Esophagus squamous epithelium (tissue), 5 donors: ENCODE measurements around the gene SHC1. TPM values are rescaled to one million over a fixed set of nuclear protein-coding genes. Genes with fewer than 3 reads are reported as not detected.

Source experiments
- DNase-seq: peaks from one replicate; lab custom pipeline; 2025; lab: John Stamatoyannopoulos, UW
- H3K27ac ChIP-seq, 4 donors: fragments of 200-600 bp; sonication (generic); one replicate each; pipeline ENCODE4 v1.5.1; 2016 to 2019; ENCODE audit warnings: mild to moderate bottlenecking in 1 of 4
- H3K27me3 ChIP-seq, 4 donors: fragments of 200-600 bp; sonication (generic); 1 replicate in 3 of 4; 2 replicates in 1 of 4; pipeline versions ENCODE4 v1.5.1 to v1.6.0; 2017 to 2021; ENCODE audit warnings: antibody characterized with exemption in 1 of 4
- H3K36me3 ChIP-seq, 3 donors: fragments of 200-600 bp; sonication (generic); one replicate each; pipeline ENCODE4 v1.5.1; 2016 to 2019
- H3K4me1 ChIP-seq, 3 donors: fragments of 200-600 bp; sonication (generic); one replicate each; pipeline ENCODE4 v1.5.1; 2017 to 2019
- H3K4me3 ChIP-seq, 4 donors: fragments of 200-600 bp; sonication (generic); 1 replicate in 3 of 4; 2 replicates in 1 of 4; pipeline ENCODE4 v1.5.1; 2016 to 2019; ENCODE audit warnings: mild to moderate bottlenecking in 2 of 4, moderate library complexity in 1 of 4
- H3K9me3 ChIP-seq, 3 donors: fragments of 200-600 bp; sonication (generic); one replicate each; pipeline ENCODE4 v1.5.1; 2016 to 2019
- CTCF ChIP-seq, 6 experiments: fragments of 450-650 bp in 4 of 6; fragments of 200-600 bp in 2 of 6; sonication (generic) in 2 of 6; IDR thresholded peaks; one replicate each; pipeline ENCODE4 v1.5.1; 2016 to 2019; ENCODE audit warnings: antibody characterized with exemption in 6 of 6, mild to moderate bottlenecking in 4 of 6, moderate library complexity in 4 of 6
- POLR2A ChIP-seq, 4 donors: fragments of 450-650 bp; IDR thresholded peaks; one replicate each; pipeline ENCODE4 v1.6.1; 2017; ENCODE audit warnings: antibody characterized with exemption in 4 of 4, mild to moderate bottlenecking in 4 of 4, moderate library complexity in 3 of 4
- WGBS, 2 donors: methylation state at CpG; one replicate each; pipeline ENCODE4 v1.1.5; 2018; 5-methylcytosine and 5-hydroxymethylcytosine counted together
- intact Hi-C: fragments of 100-400 bp; cut with DNase I; formaldehyde crosslinking; loops from one replicate; pipeline ENCODE4 v1.15.0; 2022
- total RNA-seq, 4 donors: library from RNA; depleted of rRNA; stranded (reverse); fragments of >200 nt; gene quantifications; one replicate each; pipeline ENCODE4 v1.1.0, GENCODE V29; 2016
- donor health status: DM: yes; HTN: yes; CAD: no.

Gene SHC1
- total RNA-seq, 4 donors from 2014 or later, result 37.6 to 80.9 (median 65.8) TPM

- intact Hi-C loops, result no loop called here
- Histone ChIP-seq H3K4me1 (peaks cover 60 to 78% (median 64%) of the 10 kb centered on the region in 3 donors), H3K36me3 (peaks cover 0 to 23% (median 6%) of the 10 kb centered on the region in 3 donors), H3K4me3 (no peak overlapping the region), H3K27me3 (no peaks in the 10 kb centered on the region), H3K9me3 (no peaks in the 10 kb centered on the region), H3K27ac (peak overlapping the region; percentile 56 to 98 (median 89))
- DNase-seq, result no peak
- TF ChIP-seq POLR2A (IDR thresholded peaks at IDR 0.05), result no peak
- TF ChIP-seq CTCF (IDR thresholded peaks at IDR 0.05), result no peak
- WGBS, 2 donors, result 44 to 74% methylated on average over 2 to 4 of the region's 5 CpGs
These were observed 29.1 kb downstream of the SHC1 start for GRCh38 chr1:154941333-154942013.

DNA sequence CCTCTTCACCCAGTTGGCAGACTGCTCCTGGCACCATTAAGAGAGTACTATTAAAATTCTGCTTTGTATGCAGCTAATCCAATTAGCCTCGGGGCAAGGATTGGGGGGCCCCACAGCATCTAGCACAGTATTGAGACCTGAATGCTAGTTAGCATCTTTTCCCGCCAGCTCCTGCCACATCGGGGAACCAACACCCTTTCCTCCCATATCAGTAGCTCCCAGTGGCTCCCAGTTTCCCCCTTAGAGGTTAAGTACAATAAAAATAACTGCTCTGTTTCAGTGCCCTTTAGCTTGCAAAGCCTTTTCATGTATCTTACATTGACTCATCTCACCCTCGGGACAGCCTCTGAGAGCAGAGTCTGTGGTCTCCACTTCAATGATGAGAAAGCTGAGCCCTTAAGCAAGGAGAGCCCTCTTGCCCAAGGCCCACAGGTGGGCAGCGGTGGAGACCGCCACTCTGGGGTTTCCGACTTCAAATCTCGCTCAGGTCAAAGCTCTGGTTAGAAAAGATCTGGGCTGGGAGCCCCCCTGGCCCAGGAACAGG is 29.8 kb downstream of the SHC1 start:
- 24 to 54% methylated on average over 4 to 6 of the region's 8 CpGs for WGBS, 2 donors
- Histone ChIP-seq H3K36me3 (peaks cover 0 to 15% (median 6%) of the 10 kb centered on the region in 3 donors), H3K9me3 (no peaks in the 10 kb centered on the region), H3K4me3 (no peak overlapping the region), H3K27ac (peak overlapping the region; percentile 13 to 98 (median 89)), H3K4me1 (peaks cover 64 to 85% (median 67%) of the 10 kb centered on the region in 3 donors), H3K27me3 (no peaks in the 10 kb centered on the region)
- TF ChIP-seq POLR2A (IDR thresholded peaks at IDR 0.05), result no peak
- no peak for TF ChIP-seq CTCF (IDR thresholded peaks at IDR 0.05)
- intact Hi-C loops, result no loop called here
- DNase-seq, result no peak

- intact Hi-C loops, result no loop called here
- H3K4me3 ChIP-seq, result no peak overlapping the region
- H3K27ac ChIP-seq, result peak overlapping the region in 3 of 4 donors; percentile 81 to 98 (median 97)
- DNase-seq, result no peak
- no peaks in the 10 kb centered on the region for H3K9me3 ChIP-seq
- TF ChIP-seq POLR2A (IDR thresholded peaks at IDR 0.05) (no peak), CTCF (IDR thresholded peaks at IDR 0.05) (no peak)
- H3K27me3 ChIP-seq, result no peaks in the 10 kb centered on the region
- 100% methylated on average over 1 of the region's 1 CpG for WGBS, 2 donors
- peaks cover 69 to 90% (median 73%) of the 10 kb centered on the region in 3 donors for H3K4me1 ChIP-seq
- peaks cover 0 to 10% (median 3%) of the 10 kb centered on the region in 3 donors for H3K36me3 ChIP-seq
These were observed 30.4 kb downstream of the SHC1 start for GRCh38 chr1:154940213-154940560.

GRCh38 chr1:154938604-154939399 is 31.7 kb downstream of the SHC1 start:
- TF ChIP-seq POLR2A (IDR thresholded peaks at IDR 0.05) (peak in 1 of 4 donors; percentile 14), CTCF (IDR thresholded peaks at IDR 0.05) (peak in 2 of 6 experiments; percentile 37 to 39)
- Histone ChIP-seq H3K4me1 (peaks cover 64 to 83% (median 67%) of the 10 kb centered on the region in 3 donors), H3K9me3 (no peaks in the 10 kb centered on the region), H3K36me3 (no peaks in the 10 kb centered on the region), H3K27ac (peak overlapping the region; percentile 97 to 99 (median 98)), H3K4me3 (no peak overlapping the region), H3K27me3 (no peaks in the 10 kb centered on the region)
- DNase-seq, result no peak
- intact Hi-C loops, result no loop called here
- 80 to 91% methylated on average over 7 of the region's 7 CpGs for WGBS, 2 donors
